K562 (cell line): ENCODE measurements around the gene TEX52.

Experiments used
- JUN ChIP-seq, 2 experiments: sonication (generic) in 1 of 2; formaldehyde crosslinking in 1 of 2; IDR thresholded peaks; 2 replicates each; pipeline versions ENCODE4 v1.6.1 to v1.8.0; 2012 to 2022; ENCODE audit warnings: borderline replicate concordance in 2 of 2, mild to moderate bottlenecking in 2 of 2, improper control_type of control experiment in 1 of 2, low read depth in 1 of 2, low read length in 1 of 2, missing genetic modification reagents in 1 of 2
- TCF7L2 ChIP-seq: fragments of 150-350 bp; IDR thresholded peaks from 2 replicates; pipeline ENCODE4 v1.6.1; 2016; ENCODE audit warnings: low read depth, mild to moderate bottlenecking, low read length, moderate library complexity
- ZNF589 ChIP-seq: fragments of 200-800 bp; sonication (Bioruptor generic); IDR thresholded peaks from 2 replicates; pipeline ENCODE4 v1.6.1; 2016; ENCODE audit warnings: low read depth, missing genetic modification characterization, missing compliant biosample characterization
- ZNF717 ChIP-seq: fragments of 250-450 bp; sonication (Bioruptor Pico); IDR thresholded peaks from 2 replicates; pipeline ENCODE4 v1.5.0; 2021
- TF ChIP-seq, protein P1 (sequence below), 2 experiments: fragments of 450-650 bp; IDR thresholded peaks; 2 replicates each; pipeline ENCODE4 v1.6.1; 2016

DNA sequence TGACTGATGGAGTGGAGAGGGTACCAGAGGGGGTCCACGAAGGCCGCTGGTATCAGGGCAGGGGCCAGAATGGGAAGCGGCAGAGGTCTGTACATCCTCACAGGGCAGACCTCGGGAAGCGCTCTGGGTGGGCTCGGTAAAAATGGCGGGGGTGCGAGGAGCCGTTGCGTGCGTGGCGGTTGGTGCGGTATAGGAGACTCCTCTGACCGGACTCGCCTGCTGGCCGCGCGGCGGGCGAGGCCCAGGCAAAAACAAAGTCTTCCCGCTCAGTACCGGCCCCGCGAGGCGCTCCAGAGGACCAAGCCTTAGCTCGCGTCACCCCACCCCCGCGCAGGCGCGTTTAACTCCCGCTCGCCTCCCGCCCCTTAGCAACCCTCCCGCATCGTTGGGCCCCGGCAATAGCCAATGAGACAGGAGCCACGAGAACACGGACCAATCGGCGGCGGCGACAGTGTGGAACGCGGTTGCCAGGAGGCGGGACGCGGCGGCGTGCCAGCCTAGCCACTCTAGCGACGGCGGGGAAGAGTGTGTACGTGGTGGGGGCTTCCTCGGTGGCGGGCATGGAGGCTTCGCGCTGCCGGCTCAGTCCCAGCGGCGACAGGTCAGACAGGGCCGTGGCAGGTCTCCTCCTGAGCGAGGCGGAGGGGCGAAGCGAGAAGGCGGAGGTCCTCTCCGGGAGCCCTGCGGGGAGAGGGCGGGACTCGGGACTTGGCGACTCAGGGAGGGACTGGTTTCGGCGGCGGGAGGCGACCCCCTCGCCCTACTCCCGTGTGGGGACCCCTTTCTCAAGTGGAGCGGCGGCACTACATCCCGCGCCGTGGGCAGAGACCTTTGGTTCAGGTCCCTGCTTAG is 33.8 kb upstream of the TEX52 start, which contains the start of gene TULP3:
- TF ChIP-seq, protein P1, sequence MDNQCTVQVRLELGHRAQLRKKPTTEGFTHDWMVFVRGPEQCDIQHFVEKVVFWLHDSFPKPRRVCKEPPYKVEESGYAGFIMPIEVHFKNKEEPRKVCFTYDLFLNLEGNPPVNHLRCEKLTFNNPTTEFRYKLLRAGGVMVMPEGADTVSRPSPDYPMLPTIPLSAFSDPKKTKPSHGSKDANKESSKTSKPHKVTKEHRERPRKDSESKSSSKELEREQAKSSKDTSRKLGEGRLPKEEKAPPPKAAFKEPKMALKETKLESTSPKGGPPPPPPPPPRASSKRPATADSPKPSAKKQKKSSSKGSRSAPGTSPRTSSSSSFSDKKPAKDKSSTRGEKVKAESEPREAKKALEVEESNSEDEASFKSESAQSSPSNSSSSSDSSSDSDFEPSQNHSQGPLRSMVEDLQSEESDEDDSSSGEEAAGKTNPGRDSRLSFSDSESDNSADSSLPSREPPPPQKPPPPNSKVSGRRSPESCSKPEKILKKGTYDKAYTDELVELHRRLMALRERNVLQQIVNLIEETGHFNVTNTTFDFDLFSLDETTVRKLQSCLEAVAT (IDR thresholded peaks at IDR 0.05), result no peak
- no peak for TF ChIP-seq TCF7L2
- no peak for TF ChIP-seq ZNF589 (CRISPR knock-in tag)
- TF ChIP-seq ZNF717 (CRISPR knock-in tag), result no peak
- TF ChIP-seq JUN (IDR thresholded peaks at IDR 0.05; ENCODE audit: borderline replicate concordance, low read depth, low read length), result no peak
- TF ChIP-seq JUN (CRISPR knock-in tag; IDR thresholded peaks at IDR 0.05; ENCODE audit: borderline replicate concordance), result no peak
